EL (cell line): Measurements from ENCODE around the gene ATP8B2.
A peak's percentile ranks its signal among the peaks of the same experiment; 100 is the strongest.
"Not testable (repeated sequence)": the region's sequence is repeated elsewhere in the genome, so short reads cannot be mapped to it uniquely, and the experiment has no call there.

Experiments
- DNase-seq: peaks from one replicate; pipeline ENCODE4 v3.0.0-alpha.2; 2016

The ATP8B2 gene

DNA sequence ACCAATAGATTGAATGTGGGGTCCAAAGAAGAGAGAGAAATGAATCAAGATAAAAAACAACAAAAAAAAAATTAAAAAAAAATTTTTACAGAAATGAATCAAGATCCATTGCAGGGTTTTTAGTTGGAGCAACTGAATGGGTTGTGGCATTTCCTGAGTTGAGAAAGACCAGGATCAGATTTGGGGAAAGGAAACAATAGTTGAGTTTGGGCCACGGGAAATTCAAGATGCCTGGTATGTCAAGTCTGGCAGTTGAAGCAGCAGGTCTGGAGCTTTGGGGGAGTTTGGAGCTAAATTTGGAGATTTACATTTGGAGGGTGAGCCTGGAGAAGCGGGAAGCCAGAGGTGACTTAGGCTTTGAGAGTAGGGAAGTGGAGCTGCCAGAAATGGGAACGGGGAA lies 22.6 kb downstream of the ATP8B2 start:
- DNase-seq: no peak

DNA sequence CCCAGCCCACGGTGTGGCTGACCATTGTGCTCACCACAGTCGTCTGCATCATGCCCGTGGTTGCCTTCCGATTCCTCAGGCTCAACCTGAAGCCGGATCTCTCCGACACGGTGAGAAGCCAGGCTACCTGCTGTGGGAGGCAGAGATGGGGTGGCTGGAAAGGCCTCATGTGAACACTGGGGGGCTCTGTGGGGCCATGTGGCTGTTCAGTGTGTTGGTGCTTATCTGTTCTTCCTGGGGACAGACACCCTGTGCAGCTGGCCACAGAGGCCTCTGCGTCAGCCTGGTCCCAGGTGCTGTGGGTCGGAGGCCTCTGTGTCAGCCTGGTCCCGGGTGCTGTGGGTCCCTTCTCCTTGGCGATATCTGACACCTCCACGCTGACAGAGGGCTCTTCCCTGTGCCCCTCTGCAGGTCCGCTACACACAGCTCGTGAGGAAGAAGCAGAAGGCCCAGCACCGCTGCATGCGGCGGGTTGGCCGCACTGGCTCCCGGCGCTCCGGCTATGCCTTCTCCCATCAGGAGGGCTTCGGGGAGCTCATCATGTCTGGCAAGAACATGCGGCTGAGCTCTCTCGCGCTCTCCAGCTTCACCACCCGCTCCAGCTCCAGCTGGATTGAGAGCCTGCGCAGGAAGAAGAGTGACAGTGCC lies 23.2 kb downstream of the ATP8B2 start:
- DNase-seq: no peak

DNA sequence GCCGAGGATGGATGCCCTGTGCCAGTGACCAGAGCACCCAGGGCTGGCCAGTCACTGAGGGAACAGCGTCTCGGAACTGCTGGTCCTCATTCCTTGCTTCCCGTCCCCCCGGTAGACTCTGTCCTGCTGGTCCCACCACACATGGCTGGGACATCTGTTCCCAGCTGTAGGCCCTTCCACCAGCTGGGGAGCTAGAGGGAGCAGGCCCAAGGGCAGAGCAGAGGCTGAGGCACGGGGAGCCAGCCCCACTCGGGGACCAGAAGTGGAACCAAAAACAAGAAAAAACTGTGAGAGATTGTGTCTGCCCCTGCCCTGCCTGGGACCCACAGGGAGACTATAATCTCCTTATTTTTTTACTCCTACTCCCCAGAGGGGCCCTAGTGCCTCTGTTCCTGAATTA lies 23.8 kb downstream of the ATP8B2 start:
- DNase-seq: no peak

DNA sequence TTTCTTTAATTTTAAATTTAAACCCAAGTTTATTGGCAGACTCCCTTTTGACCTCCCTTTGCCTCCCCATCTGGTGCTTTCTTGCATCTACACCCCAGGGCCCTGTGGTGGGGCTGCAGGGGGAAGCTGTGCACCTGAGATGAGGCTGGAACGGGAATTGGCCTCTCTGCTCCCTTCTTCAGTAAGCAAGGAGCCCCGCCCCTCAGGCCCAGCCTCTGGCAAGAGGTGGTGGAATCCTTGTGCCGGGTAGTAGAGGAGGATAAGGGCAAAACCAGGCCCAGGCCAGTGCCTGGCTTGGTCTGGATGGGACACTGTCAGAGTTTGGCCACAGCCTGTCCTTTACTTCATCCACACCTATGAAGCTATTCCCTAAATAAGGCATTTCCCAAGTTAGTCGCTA lies 25.1 kb downstream of the ATP8B2 start:
- DNase-seq: no peak

DNA sequence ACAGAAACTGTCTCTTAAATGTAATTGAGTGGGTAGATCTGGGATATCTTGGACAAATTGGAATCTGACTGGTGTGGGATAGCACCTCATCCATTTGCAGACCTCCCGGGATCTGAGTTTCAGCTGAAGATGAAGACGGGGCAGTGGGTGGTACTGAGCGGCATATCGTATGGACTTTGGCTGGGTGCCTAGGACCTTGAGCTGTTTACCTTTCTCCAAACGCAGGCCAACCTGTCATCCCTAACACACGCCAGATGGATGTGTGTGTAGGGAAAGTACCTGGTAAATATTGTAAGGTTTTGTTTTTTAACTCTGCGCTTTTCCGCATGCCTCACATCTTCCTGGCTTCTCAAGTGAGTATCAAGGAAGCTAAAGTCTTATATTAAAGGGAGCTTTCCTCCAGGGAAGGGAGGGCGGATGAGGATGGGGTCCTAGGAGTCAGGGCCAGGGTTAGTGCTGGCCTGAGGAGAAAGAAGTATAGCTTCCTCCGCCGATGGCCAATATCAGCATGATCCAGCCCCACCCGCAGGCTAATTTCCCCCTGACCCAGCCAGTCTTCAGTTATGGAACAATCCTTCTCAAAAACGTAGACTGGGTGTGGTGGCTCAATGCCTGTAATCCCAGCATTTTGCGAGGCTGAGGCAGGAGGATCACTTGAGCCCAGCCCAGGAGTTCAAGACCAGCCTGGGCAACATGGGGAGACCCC lies 26.2 kb downstream of the ATP8B2 start:
- DNase-seq: no peak

DNA sequence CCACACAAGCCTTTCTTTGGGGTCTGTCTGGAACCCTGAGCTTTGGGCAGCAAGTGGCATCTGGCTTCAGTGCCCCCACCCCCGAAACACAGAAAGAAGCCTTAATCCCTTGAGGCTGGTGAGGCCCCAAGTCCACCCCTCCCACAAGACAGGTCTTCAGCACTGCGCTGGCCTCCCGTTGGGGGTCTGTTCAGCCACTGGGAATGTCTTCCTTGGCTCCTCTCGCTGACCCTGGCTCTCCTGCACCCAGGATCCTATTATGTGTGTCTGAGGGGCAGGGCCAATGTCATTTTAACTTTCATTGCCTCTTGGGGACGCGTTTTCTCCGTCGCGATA lies 26.9 kb downstream of the ATP8B2 start:
- no peak for DNase-seq

DNA sequence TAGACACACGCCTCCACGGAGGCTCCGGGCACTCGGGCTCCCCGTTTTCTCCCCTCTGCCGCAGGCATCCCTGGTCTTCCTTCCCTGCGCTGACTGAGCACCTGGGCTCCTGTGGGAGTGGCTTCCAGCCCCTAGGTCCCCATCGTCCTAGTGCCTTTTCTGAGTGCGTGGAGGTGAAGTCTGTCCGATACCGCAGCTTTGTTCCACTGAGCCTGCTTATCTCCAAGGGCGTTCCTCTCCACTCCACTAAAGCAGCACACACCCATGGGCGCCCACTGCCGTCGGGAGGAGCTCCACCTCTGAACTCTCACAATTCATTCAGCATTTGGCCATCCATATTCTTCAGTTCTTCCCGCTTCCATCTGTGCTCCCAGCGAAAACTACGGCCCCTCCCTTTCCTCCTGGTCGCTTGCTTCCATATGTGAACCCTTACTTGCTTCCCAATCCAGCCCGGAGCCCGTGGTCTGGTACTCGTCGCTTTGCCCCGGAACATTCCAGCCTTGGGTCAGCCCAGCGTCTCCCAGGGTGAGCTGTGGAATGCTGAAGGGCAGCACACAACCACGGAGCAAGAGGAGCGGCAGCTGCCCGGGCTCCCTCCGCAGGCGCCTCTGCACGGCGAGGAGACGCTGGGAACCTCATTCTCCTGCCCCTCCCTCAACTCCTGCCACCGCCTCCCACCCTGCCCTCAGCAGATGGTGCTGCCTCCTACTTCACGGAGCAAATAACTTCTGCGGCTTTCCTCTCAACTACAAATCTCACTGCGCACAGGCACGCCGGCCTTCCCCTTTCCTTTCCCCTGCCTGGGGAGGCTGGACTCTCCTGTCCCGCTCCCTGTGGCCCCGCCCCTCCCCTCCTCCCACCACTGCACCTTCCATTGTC lies 27.5 kb downstream of the ATP8B2 start:
- DNase-seq: peak; percentile 71

DNA sequence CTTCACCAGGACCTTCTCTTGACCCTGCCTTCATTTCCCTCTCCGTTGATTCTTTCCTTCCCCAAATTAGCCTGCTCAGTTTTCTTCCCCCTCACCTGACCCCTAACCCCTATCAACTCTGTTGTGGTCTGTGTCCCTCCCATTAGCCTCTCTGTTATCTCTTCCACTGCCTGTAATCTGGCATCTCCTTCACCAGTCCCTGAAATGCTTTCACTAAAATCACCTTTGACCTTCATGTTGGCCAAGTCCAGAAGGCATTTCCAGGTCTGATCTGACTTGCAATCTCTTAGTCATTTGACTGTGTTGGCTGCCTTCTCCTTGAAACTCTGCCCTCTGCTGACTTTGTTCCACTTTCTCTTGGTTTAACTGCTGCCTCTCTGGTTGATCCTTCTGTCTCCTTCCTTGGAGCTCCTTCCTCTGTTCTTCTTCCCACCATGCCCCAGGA lies 28.2 kb downstream of the ATP8B2 start:
- peak; percentile 64 for DNase-seq

DNA sequence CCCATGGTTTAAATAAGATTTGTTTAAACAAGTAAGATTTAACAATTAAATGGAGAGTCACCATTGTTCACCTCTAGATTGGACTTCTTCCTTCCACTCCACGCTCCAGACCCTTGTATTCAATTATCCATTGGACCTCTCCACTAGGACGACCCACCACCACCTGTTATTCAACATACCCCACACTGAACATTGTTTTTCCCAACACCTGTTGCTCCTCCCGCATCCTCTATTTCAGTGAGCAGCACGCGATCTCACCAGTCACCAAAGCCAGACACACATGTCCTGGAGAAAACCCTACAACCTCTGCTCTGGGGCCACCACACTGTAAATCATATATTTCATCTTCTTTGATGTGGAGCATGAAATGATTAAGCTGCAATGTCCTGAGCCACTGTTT lies 28.6 kb downstream of the ATP8B2 start:
- DNase-seq: no peak

DNA sequence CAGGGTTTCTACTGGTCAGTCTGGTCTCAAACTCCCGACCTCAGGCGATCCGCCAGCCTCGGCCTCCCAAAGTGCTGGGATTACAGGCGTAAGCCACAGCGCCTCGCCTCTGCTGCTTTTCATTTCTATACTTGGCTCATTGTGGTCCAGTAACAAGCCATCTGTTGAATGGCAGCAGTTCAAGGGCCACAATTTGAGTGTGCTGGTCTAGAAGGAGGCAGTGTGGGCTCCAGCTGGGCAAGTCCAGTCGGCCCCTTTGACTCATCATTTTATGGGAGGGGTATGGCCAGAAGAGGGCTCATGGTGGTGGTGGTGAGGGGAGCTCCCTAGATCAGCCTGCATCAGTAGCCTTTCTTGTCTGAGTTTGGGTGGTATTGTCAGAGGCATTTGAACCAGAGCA lies 33.2 kb downstream of the ATP8B2 start:
- DNase-seq: no peak

DNA sequence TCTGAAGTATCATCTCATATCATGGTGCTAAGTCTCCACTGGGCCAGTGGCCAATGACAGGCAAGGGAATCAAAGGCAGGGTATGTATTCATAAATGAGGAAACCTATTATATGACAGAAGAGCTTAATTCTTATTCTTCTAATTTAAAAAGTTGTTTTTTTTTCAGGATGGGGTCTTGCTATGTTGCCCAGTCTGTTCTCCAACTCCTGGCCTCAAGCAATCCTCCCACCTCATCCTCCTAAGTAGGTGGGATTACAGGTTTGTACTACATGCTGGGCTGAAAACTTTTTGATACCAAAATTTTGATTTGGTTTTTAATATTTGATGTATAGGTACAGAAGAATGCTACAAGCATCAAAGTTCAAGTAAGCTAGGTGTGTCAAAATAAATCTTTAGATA lies 35.0 kb downstream of the ATP8B2 start:
- DNase-seq: no peak

DNA sequence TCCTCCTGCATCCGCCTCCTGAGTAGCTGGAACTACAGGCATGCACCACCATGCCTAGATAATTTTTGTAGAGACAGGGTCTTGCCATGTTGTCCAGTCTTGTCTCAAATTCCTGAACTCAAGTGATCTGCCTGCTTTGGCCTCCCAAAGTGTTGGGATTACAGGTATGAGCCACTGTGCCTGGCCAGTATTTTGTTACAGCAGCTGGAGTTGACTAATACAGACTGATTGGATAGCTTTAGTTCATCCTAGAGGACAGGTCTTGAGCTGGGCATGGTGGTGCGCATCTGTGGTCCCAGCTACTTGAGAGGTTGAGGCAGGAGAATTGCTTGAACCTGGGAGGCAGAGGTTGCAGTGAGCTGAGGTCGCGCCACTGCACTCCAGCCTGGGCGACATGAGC lies 35.6 kb downstream of the ATP8B2 start:
- not testable (repeated sequence) for DNase-seq

DNA sequence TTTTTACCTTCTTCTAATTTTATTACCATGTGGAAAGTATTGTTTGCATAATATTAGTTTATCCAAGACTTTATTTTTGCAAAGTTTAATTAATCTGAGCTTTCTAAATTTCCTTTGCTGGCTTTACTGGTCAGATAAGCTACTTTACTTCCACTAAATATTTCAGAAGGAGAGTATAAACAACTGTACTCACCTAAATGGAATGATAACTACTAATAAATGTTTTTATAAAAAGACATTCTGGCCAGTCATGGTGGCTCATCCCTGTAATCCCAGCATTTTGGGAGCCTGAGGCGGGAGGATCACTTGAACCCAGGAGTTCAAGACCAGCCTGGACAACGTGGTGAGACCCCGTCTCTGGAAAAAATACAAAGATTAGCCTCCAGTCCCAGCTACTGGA lies 36.0 kb downstream of the ATP8B2 start:
- no peak for DNase-seq

DNA sequence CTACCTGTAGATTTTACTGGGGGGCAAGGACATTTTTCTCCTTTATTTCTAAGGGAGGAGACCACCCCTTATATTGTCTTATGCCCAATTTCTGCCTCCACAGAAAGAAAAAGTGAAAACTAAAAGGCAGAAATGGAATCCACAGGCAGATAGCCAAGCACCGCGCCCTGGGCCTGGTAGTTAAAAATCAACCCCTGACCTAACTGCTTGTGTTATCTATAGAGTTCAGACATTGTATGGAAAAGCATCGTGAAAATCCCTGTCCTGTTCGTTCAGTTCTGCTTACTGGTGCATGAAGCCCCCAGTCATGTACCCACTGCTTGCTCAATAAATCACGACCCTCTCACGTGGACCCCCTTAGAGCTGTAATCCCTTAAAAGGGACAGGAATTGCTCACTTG lies 46.1 kb downstream of the ATP8B2 start:
- DNase-seq: no peak

DNA sequence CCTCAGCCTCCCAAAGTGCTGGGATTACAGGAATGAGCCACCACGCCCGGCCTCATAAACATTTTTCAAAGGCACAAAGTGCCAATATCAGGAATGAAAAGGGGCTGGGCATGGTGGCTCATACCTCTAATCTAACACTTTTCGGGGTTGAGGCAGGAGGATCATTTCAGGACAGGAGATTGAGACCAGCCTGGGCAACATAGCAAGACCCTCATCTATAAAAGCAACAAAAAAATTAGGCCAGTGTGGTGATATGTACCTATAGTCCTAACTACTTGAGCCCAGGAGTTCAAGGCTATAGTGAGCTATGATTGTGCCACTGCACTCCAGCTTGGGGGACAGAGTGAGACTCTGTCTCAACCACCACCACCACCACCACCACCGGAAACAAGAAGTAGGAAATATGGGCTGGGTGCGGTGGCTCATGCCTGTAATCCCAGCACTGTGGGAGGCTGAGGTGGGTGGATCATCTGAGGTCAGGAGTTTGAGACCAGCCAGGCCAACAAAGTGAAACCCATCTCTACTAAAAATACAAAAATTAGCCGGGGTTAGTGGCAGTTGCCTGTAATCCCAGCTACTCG lies 48.5 kb downstream of the ATP8B2 start:
- DNase-seq: not testable (repeated sequence)

DNA sequence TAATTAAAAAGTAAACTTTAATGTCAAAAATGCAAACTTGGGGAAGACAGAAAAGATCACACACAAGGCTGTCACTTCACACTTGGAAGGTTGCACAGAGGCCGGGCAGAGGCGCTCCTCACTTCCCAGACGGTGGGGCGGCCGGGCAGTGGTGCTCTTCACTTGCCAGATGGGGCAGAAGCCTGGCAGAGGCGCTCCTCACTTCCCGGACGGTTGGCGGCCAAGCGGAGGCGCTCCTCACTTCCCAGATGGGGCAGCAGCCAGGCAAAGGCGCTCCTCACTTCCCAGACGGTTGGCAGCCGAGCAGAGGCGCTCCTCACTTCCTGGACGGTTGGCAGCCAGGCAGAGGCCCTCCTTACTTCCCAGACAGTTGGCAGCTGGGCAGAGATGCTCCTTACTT lies 54.0 kb downstream of the ATP8B2 start:
- DNase-seq: no peak

DNA sequence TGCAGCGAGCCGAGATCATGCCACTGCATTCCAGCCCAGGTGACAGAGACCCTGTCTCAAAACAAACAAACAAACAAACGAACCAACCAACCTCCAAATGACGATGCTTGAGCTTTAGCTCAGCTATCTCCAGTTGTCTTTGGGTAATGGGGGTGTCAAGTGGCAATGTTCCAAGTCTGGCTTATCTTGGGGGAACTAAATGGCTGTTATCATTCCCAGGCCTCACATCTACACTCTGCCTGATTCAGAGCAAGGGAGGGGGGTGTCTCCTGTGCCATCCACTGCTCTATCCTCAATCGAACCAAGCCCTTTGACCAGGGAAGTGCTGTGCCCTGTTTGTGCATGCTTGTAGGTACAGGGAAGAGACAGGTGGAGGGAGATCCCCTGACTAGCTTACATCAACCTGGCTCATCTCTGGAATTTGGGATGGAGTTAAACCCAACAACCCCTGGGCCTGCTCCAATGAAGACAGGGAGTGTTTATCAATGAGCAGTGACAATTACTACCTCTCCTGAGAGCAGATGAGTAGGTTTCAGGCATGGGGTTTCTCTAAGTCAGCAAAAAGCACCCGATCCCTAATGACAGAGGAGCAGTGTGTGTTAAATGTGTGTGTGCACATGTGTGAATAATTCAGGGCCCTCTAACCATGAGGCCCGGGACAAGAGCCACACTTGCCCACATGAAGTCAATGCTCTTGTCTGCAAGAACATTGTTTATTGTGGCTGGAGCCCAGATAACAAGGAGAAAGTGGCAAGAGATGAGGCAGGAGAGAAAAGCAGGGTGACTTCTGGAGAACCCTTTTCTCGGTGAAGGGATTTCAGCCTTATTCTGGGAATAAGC lies 59.5 kb downstream of the ATP8B2 start:
- DNase-seq: no peak

DNA sequence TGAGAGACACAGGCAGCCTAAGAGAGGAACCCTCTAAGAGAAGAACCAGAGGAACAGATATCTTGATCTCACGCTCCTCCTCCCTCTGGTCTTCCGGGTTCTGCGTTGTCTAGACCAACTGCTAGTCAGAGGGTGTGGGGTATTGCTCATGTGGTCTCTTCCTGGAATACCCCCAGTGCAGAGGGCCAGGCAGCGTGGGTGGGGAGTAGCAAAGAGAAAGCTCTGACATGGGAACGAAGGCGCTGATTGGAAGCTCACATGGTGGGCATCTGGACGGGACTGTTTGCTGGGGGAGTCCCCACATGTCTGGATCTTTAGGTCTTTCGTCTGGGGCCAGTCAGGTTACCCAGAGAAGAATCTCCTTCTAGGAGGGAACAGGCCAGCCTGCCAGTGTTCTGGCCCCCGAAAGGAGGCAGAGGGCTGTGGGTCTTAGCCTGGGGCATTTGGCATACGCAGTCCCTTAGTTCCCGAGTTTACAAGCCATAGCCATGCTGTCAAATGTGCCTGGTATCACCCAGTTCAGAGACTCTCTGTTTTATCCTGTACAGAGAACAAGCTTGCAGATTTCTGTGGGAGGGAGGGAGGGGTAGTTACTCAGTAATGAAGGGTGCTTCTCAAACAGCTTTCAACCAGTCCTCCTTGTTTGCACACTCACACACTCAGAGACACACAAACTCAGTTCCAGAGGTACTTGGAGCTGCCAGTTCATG lies 61.5 kb downstream of the ATP8B2 start:
- DNase-seq: peak; percentile 8

DNA sequence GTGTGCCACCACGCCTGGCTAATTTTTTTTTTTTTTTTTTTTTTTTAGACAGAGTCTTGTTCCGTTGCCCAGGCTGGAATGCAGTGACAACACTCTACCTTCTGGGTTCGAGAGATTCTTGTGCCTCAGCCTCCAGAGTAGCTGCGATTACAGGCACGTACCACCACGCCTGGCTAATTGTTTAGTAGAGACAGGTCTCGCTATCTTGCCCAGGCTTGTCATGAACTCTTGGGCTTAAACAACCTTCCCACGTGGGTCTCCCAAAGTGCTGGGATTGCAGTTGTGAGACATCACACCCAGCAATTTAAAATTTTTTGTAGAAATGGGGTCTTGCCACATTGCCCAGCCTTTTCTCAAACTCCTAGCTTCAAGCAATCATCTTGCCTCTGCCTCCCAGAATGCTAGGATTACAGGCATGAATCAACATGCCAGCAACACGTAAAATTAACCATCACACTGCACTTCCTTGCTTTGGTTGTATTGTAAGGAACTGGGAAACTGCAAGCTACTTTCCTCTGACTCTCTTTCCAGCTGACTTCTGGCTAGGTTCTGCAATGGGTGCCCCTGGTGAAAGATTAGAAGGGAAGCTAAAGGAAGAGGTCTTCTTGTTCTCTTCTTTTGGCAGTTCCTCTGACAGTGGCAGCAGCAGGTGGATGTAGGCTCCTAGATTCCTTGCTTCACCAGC lies 65.9 kb downstream of the ATP8B2 start:
- DNase-seq: no peak

DNA sequence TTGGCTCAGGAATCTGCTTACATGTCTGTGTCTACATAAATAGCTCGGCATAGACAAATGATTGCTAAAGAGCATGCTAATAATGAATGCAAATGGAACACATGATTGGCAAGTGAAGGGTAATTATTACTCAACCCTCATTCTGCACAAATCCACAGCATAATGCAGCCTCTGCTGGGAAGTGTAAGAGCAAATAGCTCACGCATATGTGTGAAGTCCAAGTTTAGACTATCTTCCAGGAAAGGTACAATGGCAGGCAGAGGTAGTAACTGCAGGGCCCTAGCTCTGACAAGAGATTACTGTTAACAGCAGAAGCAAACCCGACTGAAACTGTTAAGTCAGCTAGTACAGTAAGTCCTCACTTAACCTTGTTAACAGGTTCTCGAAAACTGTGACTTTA lies 72.8 kb downstream of the ATP8B2 start:
- DNase-seq: no peak

DNA sequence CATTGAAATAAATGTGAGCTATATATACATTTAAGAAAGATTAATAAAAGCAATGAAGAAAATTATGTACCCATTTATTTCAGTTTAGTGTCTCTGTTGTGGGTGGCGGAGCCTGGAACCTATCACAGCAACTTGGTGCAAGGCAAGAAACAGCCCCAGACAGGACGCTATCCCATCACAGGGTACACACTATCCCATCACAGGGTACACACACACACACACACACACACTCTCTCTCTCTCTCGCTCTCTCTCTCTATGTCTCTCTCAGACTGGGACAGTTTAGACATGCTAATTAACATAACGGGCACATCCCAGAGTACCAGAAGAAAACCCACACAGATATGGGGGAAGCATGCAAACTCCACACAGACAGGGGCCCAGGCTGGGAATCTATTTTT lies 73.4 kb downstream of the ATP8B2 start:
- DNase-seq: no peak
